H1 (cell line): ENCODE measurements around the gene CNOT10.
"Not testable (repeated sequence)": the region's sequence is repeated elsewhere in the genome, so short reads cannot be mapped to it uniquely, and the experiment has no call there.

ENCODE experiments used
- ASH2L ChIP-seq: fragments of 200-600, 300-600 bp; sonication (generic); IDR thresholded peaks from one replicate; pipeline ENCODE4 v1.7.1; 2017; ENCODE audit warnings: low read length
- CEBPB ChIP-seq: IDR thresholded peaks from 2 replicates; pipeline ENCODE4 v1.6.1; 2012; ENCODE audit warnings: low read depth, low read length
- CTCF ChIP-seq, 3 experiments: IDR thresholded peaks; 1 replicate in 2 of 3; 2 replicates in 1 of 3; pipeline versions ENCODE4 v1.5.1 to v1.6.1; 2011; ENCODE audit warnings: low read length in 3 of 3, mild to moderate bottlenecking in 3 of 3, inconsistent platforms in 2 of 3, low read depth in 1 of 3, moderate library complexity in 1 of 3; ENCODE audit not compliant: insufficient read depth in 1 of 3; ENCODE audit errors: control extremely low read depth in 1 of 3
- EP300 ChIP-seq, 2 experiments: IDR thresholded peaks; 1 replicate in 1 of 2; 2 replicates in 1 of 2; pipeline ENCODE4 v1.6.1; 2011 to 2012; ENCODE audit warnings: low read depth in 2 of 2, low read length in 2 of 2, mild to moderate bottlenecking in 2 of 2, borderline replicate concordance in 1 of 2, inconsistent platforms in 1 of 2, moderate library complexity in 1 of 2
- GABPA ChIP-seq: IDR thresholded peaks from 2 replicates; pipeline ENCODE4 v1.6.1; 2011; ENCODE audit warnings: mild to moderate bottlenecking, low read length, moderate library complexity, borderline replicate concordance; ENCODE audit not compliant: insufficient read depth
- MAX ChIP-seq: IDR thresholded peaks from 2 replicates; pipeline ENCODE4 v1.6.1; 2012; ENCODE audit warnings: inconsistent platforms
- POLR2A ChIP-seq, 2 experiments: IDR thresholded peaks; 1 replicate in 1 of 2; 2 replicates in 1 of 2; pipeline ENCODE4 v1.6.1; 2011; ENCODE audit warnings: low read depth in 2 of 2, low read length in 2 of 2, mild to moderate bottlenecking in 2 of 2; ENCODE audit errors: control extremely low read depth in 1 of 2
- RAD21 ChIP-seq, 2 experiments: IDR thresholded peaks in 1 of 2; conservative IDR thresholded peaks in 1 of 2; 2 replicates each; pipeline ENCODE4 v1.6.1; 2011; ENCODE audit warnings: low read depth in 2 of 2, low read length in 2 of 2, improper control_type of control experiment in 1 of 2, inconsistent platforms in 1 of 2, mild to moderate bottlenecking in 1 of 2, moderate library complexity in 1 of 2
- RFX5 ChIP-seq: IDR thresholded peaks from 2 replicates; pipeline ENCODE4 v1.6.1; 2011; ENCODE audit warnings: low read depth, low read length, improper control_type of control experiment, borderline replicate concordance
- SP4 ChIP-seq: IDR thresholded peaks from 2 replicates; pipeline ENCODE4 v1.6.1; 2012; ENCODE audit warnings: low read length, inconsistent platforms
- SRF ChIP-seq: IDR thresholded peaks from 2 replicates; pipeline ENCODE4 v1.6.1; 2011; ENCODE audit warnings: mild to moderate bottlenecking, low read depth, low read length, moderate library complexity
- TCF12 ChIP-seq: IDR thresholded peaks from 2 replicates; pipeline ENCODE4 v1.6.1; 2011; ENCODE audit warnings: low read depth, mild to moderate bottlenecking, low read length
- USF2 ChIP-seq: IDR thresholded peaks from 2 replicates; pipeline ENCODE4 v1.6.1; 2011; ENCODE audit warnings: low read length, improper control_type of control experiment
- ZNF274 ChIP-seq: IDR thresholded peaks from 2 replicates; pipeline ENCODE4 v1.7.0; 2012; ENCODE audit warnings: low read length, borderline replicate concordance; ENCODE audit errors: extremely low read depth

GRCh38 chr3:32664630-32665075, 20.3 kb upstream of the CNOT10 start:
- not testable (repeated sequence) for TF ChIP-seq ZNF274; MAX; USF2; SP4; GABPA; POLR2A (IDR thresholded peaks at IDR 0.05; ENCODE audit: control extremely low read depth in 1 of 2, low read depth in 2 of 2, low read length in 2 of 2); EP300 (IDR thresholded peaks at IDR 0.05; ENCODE audit: borderline replicate concordance in 1 of 2, low read depth in 2 of 2, low read length in 2 of 2); RFX5; SRF; TCF12; ASH2L
- TF ChIP-seq CTCF (IDR thresholded peaks at IDR 0.05; ENCODE audit: control extremely low read depth in 1 of 3, insufficient read depth in 1 of 3, low read depth in 1 of 3, low read length in 3 of 3) = peak in 1 of 3 experiments; percentile 35; a peak in 2 of 4 replicates
- TF ChIP-seq RAD21 (IDR thresholded peaks at IDR 0.05 in 1 of 2, conservative IDR thresholded peaks at IDR 0.05 in 1 of 2; ENCODE audit: low read depth in 2 of 2, low read length in 2 of 2) = peak; percentile 59 to 66
- TF ChIP-seq CEBPB = peak; percentile 78
